ENCODE results near the gene DIDO1.

The DIDO1 gene

GRCh38 chr20:62966212-62967148, 40.2 kb upstream of the DIDO1 start:
- TF ChIP-seq TCF12 (IDR thresholded peaks at IDR 0.05; ENCODE audit: low read depth) = no peak

DNA sequence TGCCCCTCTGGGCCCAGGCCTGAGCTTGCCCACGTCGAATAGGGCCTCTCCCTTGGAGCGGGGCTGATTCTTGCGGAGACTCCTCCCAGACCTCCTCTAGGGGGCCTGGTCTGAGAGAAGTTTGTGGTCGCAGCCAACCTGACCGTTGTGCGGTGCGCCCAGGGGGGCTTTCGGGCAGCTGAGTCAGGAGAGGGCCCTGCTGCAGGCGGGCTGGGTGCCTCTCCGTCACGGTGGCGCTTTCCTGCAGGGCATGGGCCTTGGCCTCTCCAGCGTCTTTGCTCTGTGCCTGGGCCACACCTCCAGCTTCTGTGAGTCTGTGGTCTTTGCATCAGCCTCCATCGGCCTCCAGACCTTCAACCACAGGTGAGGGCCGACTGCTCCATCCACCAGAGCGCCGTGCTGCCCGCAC, 39.1 kb upstream of the DIDO1 start:
- TF ChIP-seq TEAD4 (IDR thresholded peaks at IDR 0.05) (no peak), FOXM1 (IDR thresholded peaks at IDR 0.05; ENCODE audit: borderline replicate concordance, low read depth) (no peak), ZBTB7A (IDR thresholded peaks at IDR 0.05; ENCODE audit: low read depth) (no peak), NFIC (IDR thresholded peaks at IDR 0.05) (no peak), TAF1 (IDR thresholded peaks at IDR 0.05; ENCODE audit: low read depth) (no peak), YY1 (IDR thresholded peaks at IDR 0.05; ENCODE audit: low read depth) (no peak), CREB1 (IDR thresholded peaks at IDR 0.05; ENCODE audit: low read depth) (no peak)
- TF ChIP-seq, protein P1, sequence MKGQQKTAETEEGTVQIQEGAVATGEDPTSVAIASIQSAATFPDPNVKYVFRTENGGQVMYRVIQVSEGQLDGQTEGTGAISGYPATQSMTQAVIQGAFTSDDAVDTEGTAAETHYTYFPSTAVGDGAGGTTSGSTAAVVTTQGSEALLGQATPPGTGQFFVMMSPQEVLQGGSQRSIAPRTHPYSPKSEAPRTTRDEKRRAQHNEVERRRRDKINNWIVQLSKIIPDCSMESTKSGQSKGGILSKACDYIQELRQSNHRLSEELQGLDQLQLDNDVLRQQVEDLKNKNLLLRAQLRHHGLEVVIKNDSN (IDR thresholded peaks at IDR 0.05) = no peak

DNA sequence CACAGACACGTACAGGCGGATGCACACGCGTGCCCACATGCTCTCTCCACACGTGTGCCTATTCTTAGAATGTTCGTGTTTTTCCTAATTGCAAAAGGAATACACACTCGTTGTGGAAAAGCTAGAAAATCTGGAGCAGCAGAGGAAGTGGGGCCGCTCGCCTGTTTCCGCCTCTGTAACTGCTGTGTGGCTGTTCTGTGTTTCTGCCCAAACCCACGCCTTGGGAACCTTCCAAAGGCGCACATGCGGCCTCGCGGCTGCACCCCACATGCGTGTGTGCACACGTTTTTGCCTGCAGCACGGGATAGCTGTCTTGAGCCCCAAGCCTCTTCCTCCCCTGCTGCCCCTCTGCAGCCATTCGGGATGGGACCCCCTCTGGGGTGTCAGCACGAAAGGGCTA, 38.4 kb upstream of the DIDO1 start:
- TF ChIP-seq FOXM1 (IDR thresholded peaks at IDR 0.05; ENCODE audit: borderline replicate concordance, low read depth) = no peak
- TF ChIP-seq, protein P2, sequence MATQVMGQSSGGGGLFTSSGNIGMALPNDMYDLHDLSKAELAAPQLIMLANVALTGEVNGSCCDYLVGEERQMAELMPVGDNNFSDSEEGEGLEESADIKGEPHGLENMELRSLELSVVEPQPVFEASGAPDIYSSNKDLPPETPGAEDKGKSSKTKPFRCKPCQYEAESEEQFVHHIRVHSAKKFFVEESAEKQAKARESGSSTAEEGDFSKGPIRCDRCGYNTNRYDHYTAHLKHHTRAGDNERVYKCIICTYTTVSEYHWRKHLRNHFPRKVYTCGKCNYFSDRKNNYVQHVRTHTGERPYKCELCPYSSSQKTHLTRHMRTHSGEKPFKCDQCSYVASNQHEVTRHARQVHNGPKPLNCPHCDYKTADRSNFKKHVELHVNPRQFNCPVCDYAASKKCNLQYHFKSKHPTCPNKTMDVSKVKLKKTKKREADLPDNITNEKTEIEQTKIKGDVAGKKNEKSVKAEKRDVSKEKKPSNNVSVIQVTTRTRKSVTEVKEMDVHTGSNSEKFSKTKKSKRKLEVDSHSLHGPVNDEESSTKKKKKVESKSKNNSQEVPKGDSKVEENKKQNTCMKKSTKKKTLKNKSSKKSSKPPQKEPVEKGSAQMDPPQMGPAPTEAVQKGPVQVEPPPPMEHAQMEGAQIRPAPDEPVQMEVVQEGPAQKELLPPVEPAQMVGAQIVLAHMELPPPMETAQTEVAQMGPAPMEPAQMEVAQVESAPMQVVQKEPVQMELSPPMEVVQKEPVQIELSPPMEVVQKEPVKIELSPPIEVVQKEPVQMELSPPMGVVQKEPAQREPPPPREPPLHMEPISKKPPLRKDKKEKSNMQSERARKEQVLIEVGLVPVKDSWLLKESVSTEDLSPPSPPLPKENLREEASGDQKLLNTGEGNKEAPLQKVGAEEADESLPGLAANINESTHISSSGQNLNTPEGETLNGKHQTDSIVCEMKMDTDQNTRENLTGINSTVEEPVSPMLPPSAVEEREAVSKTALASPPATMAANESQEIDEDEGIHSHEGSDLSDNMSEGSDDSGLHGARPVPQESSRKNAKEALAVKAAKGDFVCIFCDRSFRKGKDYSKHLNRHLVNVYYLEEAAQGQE (IDR thresholded peaks at IDR 0.05; ENCODE audit: low read depth) = no peak
- no peak for TF ChIP-seq TAF1 (IDR thresholded peaks at IDR 0.05; ENCODE audit: low read depth)
- no peak for TF ChIP-seq NFIC (IDR thresholded peaks at IDR 0.05)
- TF ChIP-seq CREB1 (IDR thresholded peaks at IDR 0.05; ENCODE audit: low read depth) = no peak
- no peak for TF ChIP-seq YY1 (IDR thresholded peaks at IDR 0.05; ENCODE audit: low read depth)
- TF ChIP-seq CEBPB (IDR thresholded peaks at IDR 0.05) = no peak
- TF ChIP-seq, protein P1 (IDR thresholded peaks at IDR 0.05) = no peak
- TF ChIP-seq TEAD4 (IDR thresholded peaks at IDR 0.05) = no peak
- TF ChIP-seq EGR1 (IDR thresholded peaks at IDR 0.05) = no peak
- no peak for TF ChIP-seq TCF12 (IDR thresholded peaks at IDR 0.05; ENCODE audit: low read depth)
- TF ChIP-seq, protein P3, sequence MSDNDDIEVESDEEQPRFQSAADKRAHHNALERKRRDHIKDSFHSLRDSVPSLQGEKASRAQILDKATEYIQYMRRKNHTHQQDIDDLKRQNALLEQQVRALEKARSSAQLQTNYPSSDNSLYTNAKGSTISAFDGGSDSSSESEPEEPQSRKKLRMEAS (IDR thresholded peaks at IDR 0.05) = no peak
- no peak for TF ChIP-seq RAD21 (IDR thresholded peaks at IDR 0.05; ENCODE audit: low read depth)
- TF ChIP-seq EP300 (IDR thresholded peaks at IDR 0.05; ENCODE audit: borderline replicate concordance) = no peak
- no peak for TF ChIP-seq ZBTB7A (IDR thresholded peaks at IDR 0.05; ENCODE audit: low read depth)

- TF ChIP-seq, protein P2 (IDR thresholded peaks at IDR 0.05; ENCODE audit: low read depth) = 0 out of 2 replicates have a peak, but pooled peaks have one; percentile 16
- TF ChIP-seq RAD21 (IDR thresholded peaks at IDR 0.05; ENCODE audit: low read depth) (no peak), CEBPB (IDR thresholded peaks at IDR 0.05) (no peak), TAF1 (IDR thresholded peaks at IDR 0.05; ENCODE audit: low read depth) (no peak)
These were observed 37.5 kb upstream of the DIDO1 start for GRCh38 chr20:62963614-62964397.

GRCh38 chr20:62962891-62963613, 36.7 kb upstream of the DIDO1 start:
- TF ChIP-seq, protein P2 (IDR thresholded peaks at IDR 0.05; ENCODE audit: low read depth) = no peak
- TF ChIP-seq RAD21 (IDR thresholded peaks at IDR 0.05; ENCODE audit: low read depth) (no peak), NFIC (IDR thresholded peaks at IDR 0.05) (no peak), ZBTB7A (IDR thresholded peaks at IDR 0.05; ENCODE audit: low read depth) (no peak), EGR1 (IDR thresholded peaks at IDR 0.05) (no peak), CEBPB (IDR thresholded peaks at IDR 0.05) (no peak), TCF12 (IDR thresholded peaks at IDR 0.05; ENCODE audit: low read depth) (no peak), EP300 (IDR thresholded peaks at IDR 0.05; ENCODE audit: borderline replicate concordance) (no peak), TEAD4 (IDR thresholded peaks at IDR 0.05) (no peak), CREB1 (IDR thresholded peaks at IDR 0.05; ENCODE audit: low read depth) (no peak), YY1 (IDR thresholded peaks at IDR 0.05; ENCODE audit: low read depth) (no peak)
- TF ChIP-seq, protein P1 (IDR thresholded peaks at IDR 0.05) = no peak

All from Ishikawa (cell line).